ENCODE data around the gene FTL.

GRCh38 chr19:48975947-48976847 lies 11.1 kb downstream of the FTL start:
- TF ChIP-seq CTCF (IDR thresholded peaks at IDR 0.05) = peak in 1 of 3 experiments; percentile 6
- TF ChIP-seq POLR2A (IDR thresholded peaks at IDR 0.05) = no peak

Data from testis (tissue), 2 donors.